H9 (cell line): ENCODE data around the gene UBE2E1. TPM values are rescaled to one million over a fixed set of nuclear protein-coding genes. Genes with fewer than 3 reads are reported as not detected.

ENCODE experiments used
- DNase-seq: peaks from one replicate; pipeline ENCODE4 v3.0.0-alpha.2; 2017
- H2AFZ ChIP-seq: one replicate; pipeline ENCODE4 v1.6.1; 2013; ENCODE audit warnings: mild to moderate bottlenecking, low read length, control low read depth, moderate library complexity
- H2AK5ac ChIP-seq: 2 replicates; pipeline ENCODE4 v1.6.1; 2013; ENCODE audit warnings: low read length, control low read depth, mixed read lengths; ENCODE audit not compliant: insufficient read length
- H2BK120ac ChIP-seq: one replicate; pipeline ENCODE4 v1.6.1; 2013; ENCODE audit warnings: low read depth, mild to moderate bottlenecking, low read length, control low read depth, inconsistent platforms; ENCODE audit not compliant: poor library complexity, severe bottlenecking
- H2BK12ac ChIP-seq: 2 replicates; pipeline ENCODE4 v1.6.1; 2013; ENCODE audit warnings: low read length, control low read depth, mixed read lengths, low read depth; ENCODE audit not compliant: insufficient read length
- H2BK15ac ChIP-seq: 2 replicates; pipeline ENCODE4 v1.6.1; 2013; ENCODE audit warnings: low read depth, low read length, control low read depth
- H2BK20ac ChIP-seq: one replicate; pipeline ENCODE4 v1.6.1; 2013; ENCODE audit warnings: low read depth, mild to moderate bottlenecking, low read length, control low read depth, inconsistent platforms; ENCODE audit not compliant: poor library complexity, severe bottlenecking
- H2BK5ac ChIP-seq: 2 replicates; pipeline ENCODE4 v1.6.1; 2013; ENCODE audit warnings: low read length, control low read depth, mixed read lengths; ENCODE audit not compliant: insufficient read length
- H3K14ac ChIP-seq: 2 replicates; pipeline ENCODE4 v1.6.1; 2013; ENCODE audit warnings: low read length, control low read depth; ENCODE audit not compliant: insufficient read depth
- H3K18ac ChIP-seq: 2 replicates; pipeline ENCODE4 v1.6.1; 2013; ENCODE audit warnings: low read depth, mild to moderate bottlenecking, mixed read lengths, low read length, control low read depth; ENCODE audit not compliant: insufficient read length
- H3K23ac ChIP-seq: 2 replicates; pipeline ENCODE4 v1.6.1; 2013; ENCODE audit warnings: low read length, control low read depth, mixed read lengths, low read depth; ENCODE audit not compliant: insufficient read length
- H3K23me2 ChIP-seq: 2 replicates; pipeline ENCODE4 v1.6.1; 2013; ENCODE audit warnings: low read depth, mild to moderate bottlenecking, mixed read lengths, low read length, control low read depth; ENCODE audit not compliant: insufficient read length, poor library complexity, severe bottlenecking
- H3K27ac ChIP-seq: 2 replicates; pipeline ENCODE4 v1.5.1; 2013; ENCODE audit warnings: low read length, control low read depth, mixed read lengths, low read depth; ENCODE audit not compliant: insufficient read length
- H3K27me3 ChIP-seq: 2 replicates; pipeline ENCODE4 v1.6.1; 2013; ENCODE audit warnings: low read length, control low read depth, inconsistent platforms; ENCODE audit not compliant: insufficient read depth
- H3K4ac ChIP-seq: 2 replicates; pipeline ENCODE4 v1.6.1; 2013; ENCODE audit warnings: low read depth, mild to moderate bottlenecking, control low read depth, inconsistent platforms, low read length, moderate library complexity
- H3K4me1 ChIP-seq: 2 replicates; pipeline ENCODE4 v1.6.1; 2013; ENCODE audit warnings: low read length, control low read depth, inconsistent platforms; ENCODE audit not compliant: insufficient read depth
- H3K4me2 ChIP-seq: 2 replicates; pipeline ENCODE4 v1.6.1; 2013; ENCODE audit warnings: low read length, control low read depth, mixed read lengths; ENCODE audit not compliant: insufficient read length, insufficient read depth
- H3K56ac ChIP-seq: 2 replicates; pipeline ENCODE4 v1.6.1; 2013; ENCODE audit warnings: low read depth, mild to moderate bottlenecking, mixed read lengths, low read length, control low read depth; ENCODE audit not compliant: insufficient read length
- H3K79me1 ChIP-seq: 2 replicates; pipeline ENCODE4 v1.6.1; 2013; ENCODE audit warnings: low read depth, mild to moderate bottlenecking, moderate library complexity, low read length, control low read depth, inconsistent platforms; ENCODE audit not compliant: insufficient read depth, poor library complexity, severe bottlenecking
- H3K79me2 ChIP-seq: 2 replicates; pipeline ENCODE4 v1.6.1; 2013; ENCODE audit warnings: low read length, control low read depth, inconsistent platforms; ENCODE audit not compliant: insufficient read depth
- H3K9ac ChIP-seq: 2 replicates; pipeline ENCODE4 v1.6.1; 2013; ENCODE audit warnings: low read length, control low read depth, mixed read lengths; ENCODE audit not compliant: insufficient read length; ENCODE audit errors: extremely low read depth
- H3K9me3 ChIP-seq: one replicate; pipeline ENCODE4 v1.6.1; 2013; ENCODE audit warnings: low read depth, low read length, inconsistent platforms; ENCODE audit not compliant: control insufficient read depth
- H3T11ph ChIP-seq: one replicate; pipeline ENCODE4 v1.6.1; 2013; ENCODE audit warnings: mild to moderate bottlenecking, low read length, control low read depth, inconsistent platforms
- H4K20me1 ChIP-seq: one replicate; pipeline ENCODE4 v1.6.1; 2013; ENCODE audit not compliant: control insufficient read depth, insufficient read length, insufficient read depth
- H4K5ac ChIP-seq: 2 replicates; pipeline ENCODE4 v1.6.1; 2013; ENCODE audit warnings: low read depth, mild to moderate bottlenecking, mixed read lengths, low read length, control low read depth; ENCODE audit not compliant: insufficient read length
- H4K8ac ChIP-seq: replicated peaks from 2 replicates; pipeline ENCODE4 v1.6.1; 2013; ENCODE audit warnings: low read length, control low read depth, mixed read lengths, low read depth; ENCODE audit not compliant: insufficient read length
- H4K91ac ChIP-seq: 2 replicates; pipeline ENCODE4 v1.6.1; 2013; ENCODE audit warnings: low read depth, mild to moderate bottlenecking, moderate library complexity, mixed read lengths, low read length, control low read depth; ENCODE audit not compliant: insufficient read length
- H3K27ac Mint-ChIP-seq, 3 experiments: 2 replicates in 2 of 3; 3 replicates in 1 of 3; pipeline ENCODE4 v1.8.0; 2020 to 2021; ENCODE audit warnings: mixed read lengths in 3 of 3, mild to moderate bottlenecking in 1 of 3, moderate library complexity in 1 of 3
- H3K27me3 Mint-ChIP-seq: 2 replicates; pipeline ENCODE4 v1.8.0; 2021; ENCODE audit warnings: low read depth, mild to moderate bottlenecking, moderate library complexity, mixed read lengths
- H3K36me3 Mint-ChIP-seq, 3 experiments: 2 replicates in 2 of 3; 3 replicates in 1 of 3; pipeline ENCODE4 v1.8.0; 2020 to 2021; ENCODE audit warnings: low read depth in 3 of 3, mixed read lengths in 3 of 3; ENCODE audit not compliant: insufficient read depth in 1 of 3
- H3K4me1 Mint-ChIP-seq, 2 experiments: 2 replicates each; pipeline ENCODE4 v1.8.0; 2020; ENCODE audit warnings: mixed read lengths in 2 of 2
- H3K4me3 Mint-ChIP-seq, 2 experiments: 2 replicates in 1 of 2; 3 replicates in 1 of 2; pipeline ENCODE4 v1.8.0; 2020 to 2021; ENCODE audit warnings: mild to moderate bottlenecking in 2 of 2, mixed read lengths in 2 of 2, moderate library complexity in 1 of 2
- H3K9me3 Mint-ChIP-seq, 2 experiments: 2 replicates in 1 of 2; 3 replicates in 1 of 2; pipeline ENCODE4 v1.8.0; 2020; ENCODE audit warnings: mild to moderate bottlenecking in 2 of 2, mixed read lengths in 2 of 2, moderate library complexity in 1 of 2
- WGBS: extraction: QIAGEN DNeasy Blood & Tissue Kit; methylation state at CpG from one replicate; pipeline ENCODE4 v1.1.7; 2013; ENCODE audit warnings: missing lambda C conversion rate, low lambda C conversion rate, mixed read lengths; ENCODE audit not compliant: insufficient read length; ENCODE audit errors: extremely low coverage; 5-methylcytosine and 5-hydroxymethylcytosine counted together
- total RNA-seq: library from RNA; stranded (reverse); gene quantifications from 2 replicates; pipeline ENCODE4 v1.2.1, GENCODE V29; 2021
- TF ChIP-seq, protein P1 (sequence below): fragments of 200-600 bp; sonication (generic); conservative IDR thresholded peaks from 3 replicates; pipeline ENCODE4 v1.8.0; 2021; ENCODE audit warnings: antibody characterized with exemption, mild to moderate bottlenecking

Gene UBE2E1
- total RNA-seq, 1 experiment from 2014 or later, result 142 TPM

DNA sequence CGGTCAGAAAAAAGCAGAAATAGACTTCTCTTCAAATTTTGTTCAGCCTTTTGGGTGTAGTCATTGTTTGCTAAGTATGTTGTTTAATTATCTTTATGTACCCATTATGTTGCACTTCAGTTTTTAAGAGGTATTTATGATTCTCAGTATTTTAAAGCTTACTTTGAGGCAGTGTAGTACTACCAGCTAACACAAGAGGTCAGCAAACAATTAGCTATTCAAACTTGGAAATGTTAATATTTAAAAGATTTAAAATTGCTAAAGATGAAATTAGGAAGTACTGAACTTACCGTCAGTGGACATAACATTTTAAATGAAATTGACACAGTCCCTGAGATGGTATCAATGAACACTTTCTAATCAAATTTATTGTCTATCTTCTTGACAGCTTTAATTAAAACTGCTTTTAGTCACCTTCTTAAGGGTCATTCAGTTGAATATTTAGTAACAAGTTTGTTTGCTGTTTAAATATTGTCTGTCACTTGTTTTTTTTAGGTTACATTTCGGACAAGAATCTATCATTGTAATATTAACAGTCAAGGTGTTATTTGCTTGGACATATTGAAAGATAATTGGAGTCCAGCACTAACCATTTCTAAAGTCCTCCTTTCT is 83.0 kb downstream of the UBE2E1 start:
- no peak for DNase-seq
- H3K4ac ChIP-seq, result no peak overlapping the region
- H3K27me3 ChIP-seq, result no peaks in the 10 kb centered on the region
- H2AK5ac ChIP-seq, result no peak overlapping the region
- Mint-ChIP-seq H3K4me1 (peaks cover 14% of the 10 kb centered on the region in 2 experiments), H3K9me3 (no peaks in the 10 kb centered on the region), H3K4me3 (no peak overlapping the region), H3K27ac (no peak overlapping the region), H3K27me3 (no peaks in the 10 kb centered on the region), H3K36me3 (peaks cover 4 to 17% (median 6%) of the 10 kb centered on the region in 3 experiments; a peak in 4 of 7 replicates)
- no peaks in the 10 kb centered on the region for H3K79me1 ChIP-seq
- H3K27ac ChIP-seq, result no peak overlapping the region
- no peak overlapping the region for H3K4me2 ChIP-seq
- no peak overlapping the region for H2BK120ac ChIP-seq
- no peaks in the 10 kb centered on the region for H3K79me2 ChIP-seq
- no peak overlapping the region for H3K14ac ChIP-seq
- no peak overlapping the region for H2BK20ac ChIP-seq
- no peak overlapping the region for H3K9ac ChIP-seq
- no peaks in the 10 kb centered on the region for H3K9me3 ChIP-seq
- TF ChIP-seq, protein P1, sequence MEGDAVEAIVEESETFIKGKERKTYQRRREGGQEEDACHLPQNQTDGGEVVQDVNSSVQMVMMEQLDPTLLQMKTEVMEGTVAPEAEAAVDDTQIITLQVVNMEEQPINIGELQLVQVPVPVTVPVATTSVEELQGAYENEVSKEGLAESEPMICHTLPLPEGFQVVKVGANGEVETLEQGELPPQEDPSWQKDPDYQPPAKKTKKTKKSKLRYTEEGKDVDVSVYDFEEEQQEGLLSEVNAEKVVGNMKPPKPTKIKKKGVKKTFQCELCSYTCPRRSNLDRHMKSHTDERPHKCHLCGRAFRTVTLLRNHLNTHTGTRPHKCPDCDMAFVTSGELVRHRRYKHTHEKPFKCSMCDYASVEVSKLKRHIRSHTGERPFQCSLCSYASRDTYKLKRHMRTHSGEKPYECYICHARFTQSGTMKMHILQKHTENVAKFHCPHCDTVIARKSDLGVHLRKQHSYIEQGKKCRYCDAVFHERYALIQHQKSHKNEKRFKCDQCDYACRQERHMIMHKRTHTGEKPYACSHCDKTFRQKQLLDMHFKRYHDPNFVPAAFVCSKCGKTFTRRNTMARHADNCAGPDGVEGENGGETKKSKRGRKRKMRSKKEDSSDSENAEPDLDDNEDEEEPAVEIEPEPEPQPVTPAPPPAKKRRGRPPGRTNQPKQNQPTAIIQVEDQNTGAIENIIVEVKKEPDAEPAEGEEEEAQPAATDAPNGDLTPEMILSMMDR, result peak; percentile 89
- H2BK12ac ChIP-seq, result no peak overlapping the region
- no peak overlapping the region for H3T11ph ChIP-seq
- no peak overlapping the region for H2AFZ ChIP-seq
- no peak overlapping the region for H3K23ac ChIP-seq
- no peak overlapping the region for H3K18ac ChIP-seq
- H4K8ac ChIP-seq, result no peak overlapping the region
- H2BK15ac ChIP-seq, result no peak overlapping the region
- no peak overlapping the region for H3K56ac ChIP-seq
- H4K20me1 ChIP-seq, result no peaks in the 10 kb centered on the region
- no CpG with 5 or more reads among the region's 3 CpGs for WGBS
- H4K91ac ChIP-seq, result no peak overlapping the region
- no peaks in the 10 kb centered on the region for H3K23me2 ChIP-seq
- H3K4me1 ChIP-seq, result no peaks in the 10 kb centered on the region; the same call in 1 of the 2 replicates
- no peak overlapping the region for H2BK5ac ChIP-seq
- H4K5ac ChIP-seq, result no peak overlapping the region
